ENCODE results near the gene ZSCAN31. TPM values are rescaled to one million over a fixed set of nuclear protein-coding genes. Genes with fewer than 3 reads are reported as not detected.

ZSCAN31 gene
- total and polyA plus RNA-seq, 9 of the 15 experiments (the other 6 are each of a cell fraction or from before 2014, with no cell fraction given): 3.9 to 12.1 (median 7.0) TPM

- TF ChIP-seq, protein P1, sequence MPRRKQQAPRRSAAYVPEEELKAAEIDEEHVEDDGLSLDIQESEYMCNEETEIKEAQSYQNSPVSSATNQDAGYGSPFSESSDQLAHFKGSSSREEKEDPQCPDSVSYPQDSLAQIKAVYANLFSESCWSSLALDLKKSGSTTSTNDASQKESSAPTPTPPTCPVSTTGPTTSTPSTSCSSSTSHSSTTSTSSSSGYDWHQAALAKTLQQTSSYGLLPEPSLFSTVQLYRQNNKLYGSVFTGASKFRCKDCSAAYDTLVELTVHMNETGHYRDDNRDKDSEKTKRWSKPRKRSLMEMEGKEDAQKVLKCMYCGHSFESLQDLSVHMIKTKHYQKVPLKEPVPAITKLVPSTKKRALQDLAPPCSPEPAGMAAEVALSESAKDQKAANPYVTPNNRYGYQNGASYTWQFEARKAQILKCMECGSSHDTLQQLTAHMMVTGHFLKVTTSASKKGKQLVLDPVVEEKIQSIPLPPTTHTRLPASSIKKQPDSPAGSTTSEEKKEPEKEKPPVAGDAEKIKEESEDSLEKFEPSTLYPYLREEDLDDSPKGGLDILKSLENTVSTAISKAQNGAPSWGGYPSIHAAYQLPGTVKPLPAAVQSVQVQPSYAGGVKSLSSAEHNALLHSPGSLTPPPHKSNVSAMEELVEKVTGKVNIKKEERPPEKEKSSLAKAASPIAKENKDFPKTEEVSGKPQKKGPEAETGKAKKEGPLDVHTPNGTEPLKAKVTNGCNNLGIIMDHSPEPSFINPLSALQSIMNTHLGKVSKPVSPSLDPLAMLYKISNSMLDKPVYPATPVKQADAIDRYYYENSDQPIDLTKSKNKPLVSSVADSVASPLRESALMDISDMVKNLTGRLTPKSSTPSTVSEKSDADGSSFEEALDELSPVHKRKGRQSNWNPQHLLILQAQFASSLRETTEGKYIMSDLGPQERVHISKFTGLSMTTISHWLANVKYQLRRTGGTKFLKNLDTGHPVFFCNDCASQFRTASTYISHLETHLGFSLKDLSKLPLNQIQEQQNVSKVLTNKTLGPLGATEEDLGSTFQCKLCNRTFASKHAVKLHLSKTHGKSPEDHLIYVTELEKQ (CRISPR knock-in tag; IDR thresholded peaks at IDR 0.05): no peak
- TF ChIP-seq CTBP1 (IDR thresholded peaks at IDR 0.05; ENCODE audit: borderline replicate concordance) (peak; percentile 91), L3MBTL2 (IDR thresholded peaks at IDR 0.05) (peak; percentile 58; the same call in 1 of the 2 replicates), ELK3 (CRISPR knock-in tag; IDR thresholded peaks at IDR 0.05) (no peak), ARID1B (IDR thresholded peaks at IDR 0.05) (peak; percentile 67), RCOR1 (IDR thresholded peaks at IDR 0.05; ENCODE audit: borderline replicate concordance in 1 of 2, low read depth in 2 of 2, low read length in 2 of 2) (peak in 1 of 2 experiments; percentile 92; a peak in 2 of 4 replicates), TAL1 (IDR thresholded peaks at IDR 0.05) (peak; percentile 46), POLR2AphosphoS5 (IDR thresholded peaks at IDR 0.05; ENCODE audit: control insufficient read depth, insufficient read depth, low read depth, low read length) (peak; percentile 47; the same call in 1 of the 2 replicates), HLTF (IDR thresholded peaks at IDR 0.05) (no peak), CBX8 (IDR thresholded peaks at IDR 0.05; ENCODE audit: borderline replicate concordance, extremely low read depth, low read depth, low read length, poor library complexity, severe bottlenecking) (no peak)
- TF ChIP-seq, protein P2, sequence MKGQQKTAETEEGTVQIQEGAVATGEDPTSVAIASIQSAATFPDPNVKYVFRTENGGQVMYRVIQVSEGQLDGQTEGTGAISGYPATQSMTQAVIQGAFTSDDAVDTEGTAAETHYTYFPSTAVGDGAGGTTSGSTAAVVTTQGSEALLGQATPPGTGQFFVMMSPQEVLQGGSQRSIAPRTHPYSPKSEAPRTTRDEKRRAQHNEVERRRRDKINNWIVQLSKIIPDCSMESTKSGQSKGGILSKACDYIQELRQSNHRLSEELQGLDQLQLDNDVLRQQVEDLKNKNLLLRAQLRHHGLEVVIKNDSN (CRISPR knock-in tag; IDR thresholded peaks at IDR 0.05): peak; percentile 32; the same call in 1 of the 2 replicates
- TF ChIP-seq, protein P3, sequence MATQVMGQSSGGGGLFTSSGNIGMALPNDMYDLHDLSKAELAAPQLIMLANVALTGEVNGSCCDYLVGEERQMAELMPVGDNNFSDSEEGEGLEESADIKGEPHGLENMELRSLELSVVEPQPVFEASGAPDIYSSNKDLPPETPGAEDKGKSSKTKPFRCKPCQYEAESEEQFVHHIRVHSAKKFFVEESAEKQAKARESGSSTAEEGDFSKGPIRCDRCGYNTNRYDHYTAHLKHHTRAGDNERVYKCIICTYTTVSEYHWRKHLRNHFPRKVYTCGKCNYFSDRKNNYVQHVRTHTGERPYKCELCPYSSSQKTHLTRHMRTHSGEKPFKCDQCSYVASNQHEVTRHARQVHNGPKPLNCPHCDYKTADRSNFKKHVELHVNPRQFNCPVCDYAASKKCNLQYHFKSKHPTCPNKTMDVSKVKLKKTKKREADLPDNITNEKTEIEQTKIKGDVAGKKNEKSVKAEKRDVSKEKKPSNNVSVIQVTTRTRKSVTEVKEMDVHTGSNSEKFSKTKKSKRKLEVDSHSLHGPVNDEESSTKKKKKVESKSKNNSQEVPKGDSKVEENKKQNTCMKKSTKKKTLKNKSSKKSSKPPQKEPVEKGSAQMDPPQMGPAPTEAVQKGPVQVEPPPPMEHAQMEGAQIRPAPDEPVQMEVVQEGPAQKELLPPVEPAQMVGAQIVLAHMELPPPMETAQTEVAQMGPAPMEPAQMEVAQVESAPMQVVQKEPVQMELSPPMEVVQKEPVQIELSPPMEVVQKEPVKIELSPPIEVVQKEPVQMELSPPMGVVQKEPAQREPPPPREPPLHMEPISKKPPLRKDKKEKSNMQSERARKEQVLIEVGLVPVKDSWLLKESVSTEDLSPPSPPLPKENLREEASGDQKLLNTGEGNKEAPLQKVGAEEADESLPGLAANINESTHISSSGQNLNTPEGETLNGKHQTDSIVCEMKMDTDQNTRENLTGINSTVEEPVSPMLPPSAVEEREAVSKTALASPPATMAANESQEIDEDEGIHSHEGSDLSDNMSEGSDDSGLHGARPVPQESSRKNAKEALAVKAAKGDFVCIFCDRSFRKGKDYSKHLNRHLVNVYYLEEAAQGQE (IDR thresholded peaks at IDR 0.05; ENCODE audit: borderline replicate concordance): peak; percentile 24; the same call in 1 of the 2 replicates
- TF ChIP-seq, protein P3 (CRISPR knock-in tag; IDR thresholded peaks at IDR 0.05; ENCODE audit: low read depth): no peak
Observed at GRCh38 chr6:28343898-28344677, 8.1 kb upstream of the ZSCAN31 start (continued).

Data from K562 (cell line).